ENCODE data around the gene MYBL2. TPM values are rescaled to one million over a fixed set of nuclear protein-coding genes. Genes with fewer than 3 reads are reported as not detected.
"Not testable (repeated sequence)": the region's sequence is repeated elsewhere in the genome, so short reads cannot be mapped to it uniquely, and the experiment has no call there.

MYBL2 gene
- total and polyA plus RNA-seq, 10 donors, result 8.2 to 60.0 (median 28.4) TPM

DNA sequence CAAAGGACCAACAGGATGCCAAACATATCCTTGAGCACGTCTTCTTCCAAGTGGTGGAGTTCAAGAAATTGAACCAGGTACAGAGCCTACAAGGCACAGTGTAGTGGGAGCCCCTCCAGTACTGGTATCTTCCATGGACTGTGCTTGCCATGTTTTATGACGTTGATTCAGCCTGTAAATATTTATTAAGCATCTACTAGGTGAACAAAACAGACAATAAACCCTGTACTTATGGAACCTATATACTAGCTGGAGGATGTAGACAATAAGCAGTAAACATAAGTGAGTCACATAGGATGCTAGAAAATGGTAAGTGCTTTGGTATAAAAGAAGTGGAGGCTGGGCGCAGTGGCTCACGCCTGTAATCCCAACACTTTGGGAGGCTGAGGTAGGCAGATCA is 24.4 kb upstream of the MYBL2 start:
- H3K27me3 ChIP-seq (replicated peaks in 1 of 7), result no peaks in the 10 kb centered on the region
- 93 to 97% (median 95%) methylated on average over 4 of the region's 4 CpGs for WGBS, 5 donors
- intact Hi-C loops (cut with DNase I; ENCODE audit: low total_unique reads), result no loop called here
- TF ChIP-seq POLR2A (IDR thresholded peaks at IDR 0.05), result no peak
- TF ChIP-seq, protein P1, sequence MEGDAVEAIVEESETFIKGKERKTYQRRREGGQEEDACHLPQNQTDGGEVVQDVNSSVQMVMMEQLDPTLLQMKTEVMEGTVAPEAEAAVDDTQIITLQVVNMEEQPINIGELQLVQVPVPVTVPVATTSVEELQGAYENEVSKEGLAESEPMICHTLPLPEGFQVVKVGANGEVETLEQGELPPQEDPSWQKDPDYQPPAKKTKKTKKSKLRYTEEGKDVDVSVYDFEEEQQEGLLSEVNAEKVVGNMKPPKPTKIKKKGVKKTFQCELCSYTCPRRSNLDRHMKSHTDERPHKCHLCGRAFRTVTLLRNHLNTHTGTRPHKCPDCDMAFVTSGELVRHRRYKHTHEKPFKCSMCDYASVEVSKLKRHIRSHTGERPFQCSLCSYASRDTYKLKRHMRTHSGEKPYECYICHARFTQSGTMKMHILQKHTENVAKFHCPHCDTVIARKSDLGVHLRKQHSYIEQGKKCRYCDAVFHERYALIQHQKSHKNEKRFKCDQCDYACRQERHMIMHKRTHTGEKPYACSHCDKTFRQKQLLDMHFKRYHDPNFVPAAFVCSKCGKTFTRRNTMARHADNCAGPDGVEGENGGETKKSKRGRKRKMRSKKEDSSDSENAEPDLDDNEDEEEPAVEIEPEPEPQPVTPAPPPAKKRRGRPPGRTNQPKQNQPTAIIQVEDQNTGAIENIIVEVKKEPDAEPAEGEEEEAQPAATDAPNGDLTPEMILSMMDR (IDR thresholded peaks at IDR 0.05 in 8 of 11, conservative IDR thresholded peaks at IDR 0.05 in 3 of 11), result no peak
- no peak for TF ChIP-seq POLR2AphosphoS5 (IDR thresholded peaks at IDR 0.05)
- H3K27ac ChIP-seq, result no peak overlapping the region
- no peak overlapping the region for H3K4me3 ChIP-seq
- H3K36me3 ChIP-seq, result peaks cover 0 to 82% (median 63%) of the 10 kb centered on the region in 6 donors
- H3K9me3 ChIP-seq, result no peaks in the 10 kb centered on the region
- no peak for DNase-seq
- H3K4me1 ChIP-seq, result no peaks in the 10 kb centered on the region

DNA sequence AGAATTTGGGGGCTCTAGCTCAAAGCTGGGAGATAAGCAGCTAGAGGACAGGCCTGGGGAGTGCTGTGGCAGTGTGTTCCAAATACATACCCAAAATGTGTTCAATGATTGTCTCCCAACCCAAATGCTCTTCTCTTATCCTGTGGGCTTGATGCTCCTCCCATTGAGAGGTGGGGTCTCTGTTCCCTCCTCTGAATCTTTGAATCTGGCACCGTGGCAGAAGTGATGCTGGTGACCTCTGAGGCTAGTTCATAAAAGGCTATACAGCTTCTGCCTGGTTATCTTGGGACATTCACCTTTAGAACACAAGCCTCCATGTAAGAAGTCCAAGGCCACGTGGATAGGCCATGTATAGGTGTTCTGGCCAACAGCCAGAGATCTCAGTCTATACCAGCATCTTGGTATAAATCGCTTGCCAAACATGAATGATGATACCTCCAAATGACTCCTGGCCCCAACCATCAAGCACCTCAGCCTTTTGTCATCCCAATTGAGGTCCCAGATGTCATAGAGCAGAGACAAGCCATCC is 15.9 kb upstream of the MYBL2 start:
- 71 to 83% (median 81%) methylated on average over 3 of the region's 3 CpGs for WGBS, 5 donors
- DNase-seq, result peak; percentile 6
- intact Hi-C loops (cut with DNase I; ENCODE audit: low total_unique reads), result no loop called here
- Histone ChIP-seq H3K4me3 (no peak overlapping the region), H3K4me1 (no peaks in the 10 kb centered on the region), H3K9me3 (no peaks in the 10 kb centered on the region), H3K27me3 (replicated peaks in 1 of 7) (no peaks in the 10 kb centered on the region), H3K27ac (no peak overlapping the region), H3K36me3 (peaks cover 0 to 27% (median 17%) of the 10 kb centered on the region in 6 donors)
- TF ChIP-seq POLR2AphosphoS5 (IDR thresholded peaks at IDR 0.05) (no peak), POLR2A (IDR thresholded peaks at IDR 0.05) (no peak)
- TF ChIP-seq, protein P1 (IDR thresholded peaks at IDR 0.05 in 8 of 11, conservative IDR thresholded peaks at IDR 0.05 in 3 of 11), result no peak

DNA sequence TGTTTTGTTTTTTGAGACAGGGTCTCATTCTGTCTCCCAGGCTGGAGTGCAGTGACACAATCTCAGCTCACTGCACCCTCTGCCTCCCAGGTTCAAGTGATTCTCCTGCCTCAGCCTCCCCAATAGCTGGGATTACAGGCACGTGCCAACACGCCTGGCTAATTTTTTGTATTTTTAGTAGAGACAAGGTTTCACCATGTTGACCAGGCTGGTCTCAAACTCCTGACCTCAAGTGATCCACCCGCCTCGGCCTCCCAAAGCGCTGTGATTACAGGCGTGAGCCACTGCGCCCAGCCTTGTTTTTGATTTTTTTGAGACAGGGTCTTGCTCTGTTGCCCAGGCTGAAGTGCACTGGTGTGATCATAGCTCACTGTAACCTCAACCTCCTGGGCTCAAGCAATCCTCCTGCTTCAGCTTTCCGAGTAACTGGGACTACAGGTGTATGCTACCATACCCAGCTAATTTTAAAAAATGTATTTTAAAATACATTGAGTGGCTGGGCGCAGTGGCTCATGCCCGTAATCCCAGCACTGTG is 15.2 kb upstream of the MYBL2 start:
- peak; percentile 21 for DNase-seq
- WGBS, 5 donors, result 94 to 97% (median 94%) methylated on average over 10 of the region's 10 CpGs

DNA sequence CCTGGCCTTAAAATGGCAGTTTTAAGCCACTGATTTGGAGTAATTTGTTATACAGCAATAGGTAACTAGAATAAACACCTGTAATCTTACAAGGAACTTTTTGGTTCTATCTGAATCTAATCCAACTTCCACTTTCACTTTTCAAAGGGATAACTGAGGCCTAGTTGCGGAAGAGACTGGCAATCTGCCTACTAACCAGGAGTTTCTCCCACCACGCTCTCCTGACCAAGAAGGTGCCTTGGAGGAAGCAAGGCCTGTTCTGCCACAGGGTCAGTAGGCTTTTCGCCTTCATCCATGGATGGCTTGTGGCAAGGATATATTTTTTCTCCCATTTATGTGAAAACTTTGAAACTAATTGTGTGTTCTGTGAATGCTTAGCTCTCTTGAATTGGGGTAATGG is 12.9 kb upstream of the MYBL2 start:
- no peak overlapping the region for H3K27ac ChIP-seq
- DNase-seq, result no peak
- H3K9me3 ChIP-seq, result no peaks in the 10 kb centered on the region
- H3K4me1 ChIP-seq, result peaks cover 0 to 22% (median 11%) of the 10 kb centered on the region in 6 donors
- WGBS, 5 donors, result 88 to 98% (median 95%) methylated on average over 3 of the region's 3 CpGs
- intact Hi-C loops (cut with DNase I; ENCODE audit: low total_unique reads), result no loop called here
- H3K27me3 ChIP-seq (replicated peaks in 1 of 7), result no peaks in the 10 kb centered on the region
- TF ChIP-seq, protein P1 (IDR thresholded peaks at IDR 0.05 in 8 of 11, conservative IDR thresholded peaks at IDR 0.05 in 3 of 11), result no peak
- TF ChIP-seq POLR2AphosphoS5 (IDR thresholded peaks at IDR 0.05), result no peak
- TF ChIP-seq POLR2A (IDR thresholded peaks at IDR 0.05), result no peak
- no peak overlapping the region for H3K4me3 ChIP-seq
- no peaks in the 10 kb centered on the region for H3K36me3 ChIP-seq

More for the DNA sequence above, 15.2 kb upstream of the MYBL2 start:
- H3K4me1 ChIP-seq; H3K27ac ChIP-seq; H3K27me3 ChIP-seq (replicated peaks in 1 of 7); H3K9me3 ChIP-seq; H3K4me3 ChIP-seq; intact Hi-C loops (cut with DNase I; ENCODE audit: low total_unique reads): not testable (repeated sequence)
- H3K36me3 ChIP-seq, result peaks cover 0 to 21% (median 10%) of the 10 kb centered on the region in 6 donors

DNA sequence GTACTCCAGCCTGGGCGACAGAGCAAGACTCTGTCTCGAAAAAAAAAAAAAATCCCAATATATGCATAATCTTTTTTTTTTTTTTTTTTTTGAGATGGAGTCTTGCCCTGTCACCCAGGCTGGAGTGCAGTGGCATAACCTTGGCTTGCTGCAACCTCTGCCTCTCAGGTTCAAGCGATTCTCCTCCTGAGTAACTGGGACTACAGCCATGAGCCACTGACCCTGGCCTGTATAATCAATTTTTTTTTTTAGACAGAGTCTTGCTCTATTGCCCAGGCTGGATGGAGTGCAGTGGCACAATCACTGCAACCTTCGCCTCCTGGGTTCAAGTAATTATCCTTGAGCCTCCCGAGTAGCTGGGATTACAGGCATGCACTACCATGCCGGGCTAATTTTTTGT is 11.7 kb upstream of the MYBL2 start:
- peaks cover 0 to 22% (median 11%) of the 10 kb centered on the region in 6 donors for H3K4me1 ChIP-seq
- DNase-seq; H3K4me3 ChIP-seq; H3K9me3 ChIP-seq; H3K27ac ChIP-seq; intact Hi-C loops (cut with DNase I; ENCODE audit: low total_unique reads); H3K36me3 ChIP-seq; H3K27me3 ChIP-seq (replicated peaks in 1 of 7): not testable (repeated sequence)
- 90 to 95% (median 95%) methylated on average over 5 to 6 of the region's 6 CpGs for WGBS, 5 donors

All from spleen (tissue), 11 donors.